G401.6 (cell line): ENCODE results near the gene IQCE.

Experiments used
- FAIRE-seq: peaks from 2 replicates; lab custom pipeline; 2012; peaks lifted over from hg19 to GRCh38; lab: Jason Lieb, UNC

Gene IQCE

DNA sequence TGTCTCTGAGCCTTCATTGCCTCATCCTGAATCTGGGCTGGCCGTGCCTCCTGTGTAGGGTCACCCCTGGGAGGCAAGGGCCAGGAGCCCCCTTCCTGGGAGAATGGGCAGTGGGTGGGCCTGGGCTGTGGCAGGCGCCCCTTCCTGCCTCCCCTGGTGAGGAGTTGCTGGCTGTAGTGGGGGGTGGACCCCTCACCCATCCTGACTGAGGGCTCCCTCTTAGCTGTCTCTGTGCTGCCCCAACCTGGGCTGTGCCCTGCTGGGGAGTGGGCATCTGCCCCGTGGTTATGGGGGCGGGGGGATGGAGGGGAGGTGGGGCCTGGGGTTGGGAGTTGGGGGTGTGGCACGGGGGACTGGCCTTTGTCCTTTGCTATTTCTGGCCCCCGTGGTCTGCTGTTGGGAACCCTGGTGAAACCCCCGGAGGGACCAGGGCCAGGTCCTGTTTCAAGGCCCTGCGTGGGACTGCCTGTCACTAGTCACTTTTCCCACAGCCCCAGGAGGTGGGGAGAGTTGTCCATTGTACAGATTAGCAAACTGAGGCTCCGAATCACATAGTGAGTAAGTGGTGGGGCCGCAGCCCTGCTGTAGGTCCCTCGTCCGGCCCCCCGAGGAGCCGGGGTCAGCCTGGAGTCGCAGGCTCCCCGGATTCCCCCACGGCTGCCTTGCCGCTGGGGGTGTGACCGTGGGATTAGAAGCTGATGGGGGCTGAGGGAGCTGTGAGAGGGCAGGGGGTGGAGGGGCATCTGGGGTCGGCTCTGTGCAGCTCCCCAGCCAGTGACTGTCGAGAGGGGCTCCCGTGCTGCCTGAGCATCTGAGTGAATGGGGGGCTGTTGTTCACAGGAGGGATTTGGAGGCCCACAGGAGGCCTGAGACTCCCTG, 75.7 kb downstream of the IQCE start:
- FAIRE-seq, result no peak

GRCh38 chr7:2635148-2635668, 76.4 kb downstream of the IQCE start:
- FAIRE-seq, result no peak

DNA sequence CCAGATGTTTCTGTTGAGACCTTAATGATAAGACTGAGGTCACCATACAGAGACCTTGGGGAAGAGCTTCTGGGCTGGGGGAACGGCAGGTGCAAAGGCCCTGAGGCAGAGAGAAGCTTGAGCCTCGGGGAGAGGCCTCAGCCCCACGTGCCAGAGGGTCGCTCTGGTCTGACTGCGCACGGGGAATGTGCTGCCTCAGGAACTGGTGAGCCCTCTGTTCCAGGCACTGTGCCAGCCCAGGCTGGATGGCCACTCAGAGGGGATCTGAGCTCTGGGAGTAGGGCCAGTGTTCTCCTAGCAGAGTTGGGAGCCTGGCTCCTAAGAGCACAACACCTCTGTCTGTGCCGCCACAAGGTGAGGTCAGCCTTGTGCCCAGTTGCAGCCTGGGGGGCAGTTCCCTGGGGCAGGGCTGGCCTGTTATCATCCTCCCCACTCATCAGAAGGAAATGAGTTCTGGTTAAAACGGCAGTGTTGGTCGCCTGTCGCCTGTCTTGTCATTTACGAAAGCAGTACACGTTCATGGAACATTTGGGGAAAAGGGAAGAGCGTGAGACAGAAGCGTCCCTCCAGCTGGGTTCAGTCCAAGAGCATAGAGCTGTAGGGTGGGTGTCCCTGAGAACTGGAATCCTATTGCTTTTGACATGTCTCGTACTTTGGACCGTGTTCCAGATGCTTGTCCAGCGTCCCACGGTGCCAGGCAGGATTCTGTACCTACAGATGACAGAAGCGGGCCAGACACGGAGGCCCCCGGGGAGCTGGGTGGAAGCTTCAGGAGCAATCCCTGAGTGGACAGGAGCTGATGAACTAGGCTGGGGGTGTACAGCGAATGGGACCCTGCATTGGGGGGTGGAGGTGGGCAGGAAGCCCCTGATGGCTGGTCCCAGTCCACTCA, 77.3 kb downstream of the IQCE start:
- FAIRE-seq, result no peak

GRCh38 chr7:2637066-2637471, 78.3 kb downstream of the IQCE start:
- FAIRE-seq, result no peak

DNA sequence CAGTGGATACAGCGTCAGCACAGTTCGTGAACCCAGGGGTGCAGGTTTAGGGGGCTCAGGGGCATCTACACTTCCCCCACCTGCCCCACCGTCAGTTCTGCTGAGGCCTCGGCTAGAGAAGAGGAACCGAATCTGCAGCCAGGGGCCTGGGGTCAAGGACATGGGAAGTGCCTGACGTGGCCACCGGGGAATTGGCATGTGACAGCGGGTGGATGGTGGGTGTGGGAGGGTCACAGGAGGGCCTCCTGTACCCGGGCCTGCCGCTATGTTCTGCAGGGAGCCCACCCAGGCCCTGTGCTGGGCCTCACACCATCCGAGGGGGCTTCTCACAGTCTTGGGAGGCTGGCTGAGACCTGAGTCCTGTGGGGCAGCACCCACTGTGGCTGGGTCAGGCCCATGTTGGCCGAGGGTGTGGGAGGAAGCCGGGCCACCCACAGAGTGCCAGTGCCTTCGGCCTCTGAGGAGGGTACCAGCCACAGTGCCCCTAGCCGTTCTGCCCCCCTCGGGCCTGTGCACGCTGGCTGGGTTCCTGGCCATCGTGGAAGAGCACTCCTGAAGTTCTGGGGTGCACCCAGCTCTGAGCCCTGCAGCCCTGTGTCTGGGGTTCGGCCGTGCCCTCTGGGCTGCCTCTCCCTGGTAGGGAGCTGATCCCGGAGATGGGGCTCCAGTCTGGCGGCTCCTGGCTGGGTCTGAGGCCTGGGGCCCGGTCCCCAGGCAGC, 78.9 kb downstream of the IQCE start:
- no peak for FAIRE-seq

DNA sequence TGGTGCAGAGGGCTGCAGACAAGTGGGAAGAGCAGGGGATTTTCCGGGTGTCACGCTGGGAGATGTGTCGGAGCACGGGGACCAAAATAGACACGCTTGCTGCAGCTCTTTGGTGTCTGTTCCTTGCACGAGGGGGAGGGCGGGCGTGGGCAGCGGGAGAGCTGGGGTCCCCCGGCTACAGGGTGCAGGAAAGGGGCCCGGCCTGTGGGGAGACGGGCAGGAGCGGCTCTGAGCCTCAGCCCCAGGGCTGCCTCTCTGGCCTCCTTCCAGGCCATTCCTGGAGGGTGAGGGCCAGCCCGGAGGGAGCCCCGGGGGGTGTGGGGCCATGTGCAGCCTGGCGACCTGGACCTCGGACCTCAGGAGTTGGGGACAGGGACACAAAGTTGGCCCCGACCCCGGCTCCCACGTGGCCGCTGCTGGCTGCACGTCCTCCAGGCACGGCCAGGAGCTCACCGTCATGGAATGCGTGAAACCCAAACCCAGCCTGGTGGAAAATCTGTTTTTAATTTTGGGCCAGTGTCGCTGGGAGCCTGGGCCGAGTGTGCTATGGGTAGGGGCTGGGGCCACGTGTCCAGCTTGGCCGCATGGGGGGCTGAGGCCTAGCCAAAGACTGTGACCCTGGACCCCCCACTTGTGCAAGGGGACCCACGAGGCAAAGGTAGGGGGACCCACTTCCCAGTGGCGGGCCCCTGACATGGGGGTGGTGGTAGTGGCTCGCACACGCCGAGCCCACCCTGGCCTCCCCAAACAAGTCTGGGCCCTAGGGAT, 79.6 kb downstream of the IQCE start:
- FAIRE-seq, result no peak

GRCh38 chr7:2639181-2639681, 80.5 kb downstream of the IQCE start:
- no peak for FAIRE-seq

DNA sequence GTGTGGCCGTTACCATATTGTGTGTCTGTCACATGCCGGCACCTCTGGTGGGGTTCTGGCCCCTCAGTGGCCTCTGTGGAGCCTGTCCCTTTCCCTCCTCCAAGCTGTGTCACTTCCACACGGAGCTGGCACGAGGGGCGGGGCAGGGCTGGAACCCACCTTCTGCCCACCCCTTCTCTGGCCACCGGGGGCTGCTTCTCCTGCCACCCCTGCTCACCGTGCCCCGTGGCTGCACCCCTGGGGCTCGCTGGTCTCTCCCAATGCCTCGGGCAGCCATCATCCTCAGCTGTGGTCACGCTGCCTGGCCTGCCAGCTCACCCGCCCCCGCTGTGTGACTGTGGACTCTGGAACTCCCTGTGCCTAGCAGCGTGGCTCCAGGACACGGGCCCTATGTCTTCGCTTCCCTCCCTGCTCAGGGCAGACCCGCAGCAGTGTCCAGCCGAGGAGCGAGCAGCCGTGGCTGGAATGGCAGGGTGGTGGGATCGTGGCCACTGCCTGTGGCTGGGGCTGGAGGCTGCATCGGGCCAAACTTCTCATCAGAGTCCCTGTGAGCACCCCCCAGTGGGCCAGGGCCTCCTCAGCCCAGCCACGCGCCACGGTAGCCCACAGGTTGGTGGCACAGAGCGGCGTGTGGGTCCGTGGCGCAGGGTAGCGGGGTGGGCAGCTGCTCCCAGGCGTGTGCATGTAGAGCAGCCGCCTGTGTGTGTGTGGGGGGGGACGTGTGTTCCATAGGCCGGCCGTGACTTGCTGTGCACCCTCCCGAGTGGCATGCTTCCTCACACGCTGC, 81.1 kb downstream of the IQCE start:
- no peak for FAIRE-seq

DNA sequence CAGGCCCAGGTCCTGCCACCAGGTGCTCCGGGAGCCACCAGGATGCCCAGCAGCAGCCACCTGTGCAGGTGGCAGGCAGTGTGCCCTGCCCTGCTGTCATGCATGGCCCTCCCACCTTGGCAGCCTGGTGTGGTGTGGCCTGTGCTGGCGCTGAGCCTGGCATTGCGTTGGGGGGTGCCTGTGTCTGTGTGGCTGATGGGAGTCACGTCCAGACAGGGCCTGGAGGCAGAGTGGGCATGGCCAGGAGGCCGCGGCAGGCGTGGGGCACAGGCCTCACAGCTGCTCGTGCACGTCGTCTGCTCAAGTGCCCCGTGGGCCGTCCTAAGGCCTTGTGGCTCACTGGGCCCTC, 81.7 kb downstream of the IQCE start:
- FAIRE-seq, result no peak

DNA sequence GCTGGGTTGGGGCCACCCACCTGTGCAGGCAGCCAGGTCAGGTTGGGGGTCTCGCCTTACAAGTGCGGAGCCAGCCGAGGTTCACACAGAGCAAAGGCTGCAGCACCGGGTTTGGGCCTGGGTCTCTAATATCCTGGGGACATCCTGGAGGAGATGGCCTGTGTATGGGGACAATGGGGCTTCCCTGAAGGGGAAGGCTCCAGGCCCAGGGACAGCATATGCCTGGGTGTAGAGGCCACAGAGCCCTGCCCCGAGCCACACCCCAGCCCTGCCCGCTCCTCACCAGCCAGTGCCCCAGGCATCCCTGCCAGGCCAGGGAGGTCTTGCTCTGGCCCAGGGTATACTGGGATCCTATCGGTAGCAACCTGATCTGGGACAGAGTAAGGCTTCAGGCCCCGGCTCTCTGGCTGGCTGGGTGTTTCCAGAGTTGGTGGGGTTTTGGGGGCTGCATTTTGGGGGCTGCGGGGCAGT, 82.1 kb downstream of the IQCE start:
- no peak for FAIRE-seq

GRCh38 chr7:2641406-2642393, 82.9 kb downstream of the IQCE start:
- peak; percentile 44 for FAIRE-seq

GRCh38 chr7:2643386-2644219, 84.8 kb downstream of the IQCE start:
- FAIRE-seq, result peak; percentile 50

DNA sequence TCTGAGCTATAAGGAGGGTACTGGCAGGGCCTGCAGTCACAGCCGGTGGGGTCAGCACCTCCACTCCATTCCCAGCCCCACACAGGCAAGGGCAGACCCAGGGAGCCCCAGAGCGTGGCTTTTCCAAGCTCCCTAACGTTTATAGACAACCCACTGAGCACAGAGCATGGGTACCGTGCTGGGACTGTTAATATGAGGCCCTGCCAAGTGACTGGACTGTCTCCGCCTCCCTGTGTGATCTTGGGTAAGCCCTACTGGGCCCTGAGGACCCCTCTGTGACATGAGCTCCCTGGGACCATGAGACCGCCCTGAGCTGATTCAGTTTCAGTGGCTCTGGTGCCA, 85.4 kb downstream of the IQCE start:
- no peak for FAIRE-seq

DNA sequence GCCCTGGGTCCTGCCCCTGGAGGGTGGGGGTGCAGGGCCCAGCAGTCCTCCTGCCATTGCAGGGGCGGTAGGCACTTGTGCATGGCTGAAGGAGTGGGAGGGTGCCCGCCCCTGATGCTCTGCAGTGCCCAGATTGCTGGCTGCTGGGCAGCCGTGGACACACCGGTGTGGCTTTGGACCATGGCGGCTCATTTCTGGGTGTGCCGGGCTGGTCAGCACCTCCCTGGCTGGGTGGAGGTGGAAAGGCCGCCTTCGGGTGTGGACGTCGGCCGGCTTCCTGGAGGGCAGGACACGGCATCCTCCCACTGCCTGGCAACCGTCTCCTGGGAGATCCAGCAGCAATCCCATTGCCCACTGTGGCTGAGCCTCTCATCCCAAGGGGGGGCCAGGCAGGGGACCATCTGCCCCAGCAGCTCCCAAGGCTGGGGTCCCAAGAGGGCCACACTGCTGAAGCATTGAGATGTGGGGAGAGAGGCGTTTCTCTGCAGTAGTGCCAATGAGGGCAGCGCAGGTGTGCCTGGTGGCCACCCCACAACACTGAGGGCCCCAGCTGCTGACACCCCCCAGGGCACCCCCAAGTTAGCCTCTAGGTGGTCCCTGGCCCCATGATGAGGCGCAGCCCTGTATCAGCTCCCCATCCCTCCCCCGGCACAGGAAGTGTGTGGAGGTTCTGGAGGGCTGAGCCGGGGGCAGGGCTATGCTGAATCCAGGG, 85.9 kb downstream of the IQCE start:
- no peak for FAIRE-seq

- FAIRE-seq, result no peak
Measured at GRCh38 chr7:2645274-2645868, 86.6 kb downstream of the IQCE start.

- no peak for FAIRE-seq
Measured at GRCh38 chr7:2646336-2646679, 87.5 kb downstream of the IQCE start.
